Spleen (tissue), 7 donors: ENCODE data around the gene PPP1R9A.

Experiments used
- POLR2A ChIP-seq, 3 donors: fragments of 450-650 bp; IDR thresholded peaks; one replicate each; pipeline ENCODE4 v1.5.1; 2017; ENCODE audit warnings: antibody characterized with exemption in 3 of 3, mild to moderate bottlenecking in 1 of 3
- TF ChIP-seq, protein P1 (sequence below), 11 experiments: fragments of 200-600 bp in 7 of 11; fragments of 450-650 bp in 4 of 11; sonication (generic) in 4 of 11; IDR thresholded peaks in 8 of 11; conservative IDR thresholded peaks in 3 of 11; 1 replicate in 7 of 11; 2 replicates in 4 of 11; pipeline versions ENCODE4 v1.4.0 to v1.8.0; 2016 to 2021; ENCODE audit warnings: antibody characterized with exemption in 11 of 11, inconsistent platforms in 4 of 11, mild to moderate bottlenecking in 1 of 11
- donor health status: DM: no; HTN: no; CAD: no; lungs with moderate emphysema.
- donor health status: DM: no; HTN: no; CAD: no.
- donor health status: DM: no; HTN: no; CAD: no.

GRCh38 chr7:95321720-95322119 is 414.3 kb downstream of the PPP1R9A start:
- TF ChIP-seq, protein P1, sequence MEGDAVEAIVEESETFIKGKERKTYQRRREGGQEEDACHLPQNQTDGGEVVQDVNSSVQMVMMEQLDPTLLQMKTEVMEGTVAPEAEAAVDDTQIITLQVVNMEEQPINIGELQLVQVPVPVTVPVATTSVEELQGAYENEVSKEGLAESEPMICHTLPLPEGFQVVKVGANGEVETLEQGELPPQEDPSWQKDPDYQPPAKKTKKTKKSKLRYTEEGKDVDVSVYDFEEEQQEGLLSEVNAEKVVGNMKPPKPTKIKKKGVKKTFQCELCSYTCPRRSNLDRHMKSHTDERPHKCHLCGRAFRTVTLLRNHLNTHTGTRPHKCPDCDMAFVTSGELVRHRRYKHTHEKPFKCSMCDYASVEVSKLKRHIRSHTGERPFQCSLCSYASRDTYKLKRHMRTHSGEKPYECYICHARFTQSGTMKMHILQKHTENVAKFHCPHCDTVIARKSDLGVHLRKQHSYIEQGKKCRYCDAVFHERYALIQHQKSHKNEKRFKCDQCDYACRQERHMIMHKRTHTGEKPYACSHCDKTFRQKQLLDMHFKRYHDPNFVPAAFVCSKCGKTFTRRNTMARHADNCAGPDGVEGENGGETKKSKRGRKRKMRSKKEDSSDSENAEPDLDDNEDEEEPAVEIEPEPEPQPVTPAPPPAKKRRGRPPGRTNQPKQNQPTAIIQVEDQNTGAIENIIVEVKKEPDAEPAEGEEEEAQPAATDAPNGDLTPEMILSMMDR (IDR thresholded peaks at IDR 0.05 in 8 of 11, conservative IDR thresholded peaks at IDR 0.05 in 3 of 11) = no peak
- no peak for TF ChIP-seq POLR2A (IDR thresholded peaks at IDR 0.05)
